ENCODE results near the gene PGF.

GRCh38 chr14:74985806-74986205 lies 30.4 kb upstream of the PGF start:
- TF ChIP-seq CTCF (optimal IDR thresholded peaks at IDR 0.05 in 1 of 3, IDR thresholded peaks at IDR 0.05 in 1 of 3, conservative IDR thresholded peaks at IDR 0.05 in 1 of 3; ENCODE audit: extremely low read depth in 1 of 3, insufficient read depth in 2 of 3, low read length in 3 of 3) (no peak), EZH2 (IDR thresholded peaks at IDR 0.05; ENCODE audit: low read length) (no peak)

Data from keratinocyte (primary cell).